H1 (cell line): ENCODE measurements around the gene GPR68. TPM values are rescaled to one million over a fixed set of nuclear protein-coding genes. Genes with fewer than 3 reads are reported as not detected.

ENCODE experiments used
- BACH1 ChIP-seq: IDR thresholded peaks from 2 replicates; pipeline ENCODE4 v1.6.1; 2012; ENCODE audit warnings: low read length, improper control_type of control experiment
- CHD1 ChIP-seq: IDR thresholded peaks from 2 replicates; pipeline ENCODE4 v1.6.1; 2012; ENCODE audit warnings: low read depth, low read length, improper control_type of control experiment
- CREB1 ChIP-seq: IDR thresholded peaks from 2 replicates; pipeline ENCODE4 v1.6.1; 2012; ENCODE audit warnings: inconsistent platforms
- EP300 ChIP-seq, 2 experiments: IDR thresholded peaks; 1 replicate in 1 of 2; 2 replicates in 1 of 2; pipeline ENCODE4 v1.6.1; 2011 to 2012; ENCODE audit warnings: low read depth in 2 of 2, low read length in 2 of 2, mild to moderate bottlenecking in 2 of 2, borderline replicate concordance in 1 of 2, inconsistent platforms in 1 of 2, moderate library complexity in 1 of 2
- GABPA ChIP-seq: IDR thresholded peaks from 2 replicates; pipeline ENCODE4 v1.6.1; 2011; ENCODE audit warnings: mild to moderate bottlenecking, low read length, moderate library complexity, borderline replicate concordance; ENCODE audit not compliant: insufficient read depth
- HDAC2 ChIP-seq, 2 experiments: fragments of 300-600 bp in 1 of 2; sonication (generic) in 1 of 2; IDR thresholded peaks; 2 replicates each; pipeline ENCODE4 v1.6.1; 2011 to 2012; ENCODE audit warnings: low read depth in 2 of 2, low read length in 2 of 2, mild to moderate bottlenecking in 2 of 2, moderate library complexity in 2 of 2, borderline replicate concordance in 1 of 2, inconsistent platforms in 1 of 2
- KDM1A ChIP-seq: fragments of 200-600, 300-600 bp; sonication (generic); IDR thresholded peaks from 2 replicates; pipeline ENCODE4 v1.7.1; 2016; ENCODE audit warnings: mild to moderate bottlenecking, low read length, borderline replicate concordance
- MAFK ChIP-seq: IDR thresholded peaks from 2 replicates; pipeline ENCODE4 v1.6.1; 2012; ENCODE audit warnings: low read depth, mild to moderate bottlenecking, improper control_type of control experiment, low read length
- NRF1 ChIP-seq: IDR thresholded peaks from 2 replicates; pipeline ENCODE4 v1.6.1; 2011; ENCODE audit warnings: mild to moderate bottlenecking, low read depth, low read length, improper control_type of control experiment
- POU5F1 ChIP-seq: IDR thresholded peaks from 2 replicates; pipeline ENCODE4 v1.6.1; 2011; ENCODE audit warnings: low read depth, mild to moderate bottlenecking, low read length, moderate library complexity
- SIRT6 ChIP-seq: IDR thresholded peaks from one replicate; pipeline ENCODE4 v1.7.1; 2012; ENCODE audit warnings: low read length, inconsistent platforms
- SIX5 ChIP-seq: IDR thresholded peaks from 2 replicates; pipeline ENCODE4 v1.6.1; 2011; ENCODE audit warnings: mild to moderate bottlenecking, low read depth, low read length
- SP4 ChIP-seq: IDR thresholded peaks from 2 replicates; pipeline ENCODE4 v1.6.1; 2012; ENCODE audit warnings: low read length, inconsistent platforms
- TAF7 ChIP-seq: optimal IDR thresholded peaks from 2 replicates; pipeline ENCODE3; 2011; ENCODE audit warnings: low read depth, mild to moderate bottlenecking, inconsistent platforms, low read length, moderate library complexity, borderline replicate concordance
- TCF12 ChIP-seq: IDR thresholded peaks from 2 replicates; pipeline ENCODE4 v1.6.1; 2011; ENCODE audit warnings: low read depth, mild to moderate bottlenecking, low read length
- TEAD4 ChIP-seq: IDR thresholded peaks from 2 replicates; pipeline ENCODE4 v1.6.1; 2012; ENCODE audit warnings: low read depth, low read length, inconsistent platforms, mixed read lengths
- YY1 ChIP-seq: IDR thresholded peaks from 2 replicates; pipeline ENCODE4 v1.6.1; 2011; ENCODE audit warnings: low read depth, mild to moderate bottlenecking, low read length
- polyA plus RNA-seq, 7 experiments: library from polyadenylated mRNA; depleted of rRNA in 3 of 7; stranded (reverse) in 5 of 7; unstranded in 2 of 7; fragments of >200 nt in 5 of 7; fragments of 200-250 nt in 2 of 7; gene quantifications; 1 replicate in 5 of 7; 2 replicates in 1 of 7; 4 replicates in 1 of 7; pipeline versions ENCODE4 v1.2.1 to v1.2.3, GENCODE V29; 2011 to 2013; ENCODE audit warnings: missing spikeins in 2 of 7, mixed read lengths in 2 of 7
- total RNA-seq: library from RNA; stranded (reverse); fragmentation: NEBNext Ultra II Directional; extraction: Animal tissue kit (Norgen Biotek cat#: 25700); gene quantifications from 2 replicates; pipeline ENCODE4 v1.2.1, GENCODE V29; 2021

GPR68 gene
- total and polyA plus RNA-seq, 2 of the 8 experiments (the other 6 are each of a cell fraction or from before 2014, with no cell fraction given) = 0.22 to 0.76 TPM

GRCh38 chr14:91252871-91253794 lies 8.6 kb upstream of the GPR68 start (continued):
- TF ChIP-seq SIRT6 = no peak
- TF ChIP-seq CHD1 = no peak
- TF ChIP-seq TEAD4 = no peak
- TF ChIP-seq KDM1A = no peak
- no peak for TF ChIP-seq TAF7
- peak; percentile 3; the same call in 1 of the 2 replicates for TF ChIP-seq BACH1
- no peak for TF ChIP-seq EP300 (IDR thresholded peaks at IDR 0.05; ENCODE audit: borderline replicate concordance in 1 of 2, low read depth in 2 of 2, low read length in 2 of 2)
- TF ChIP-seq YY1 = 0 out of 2 replicates have a peak, but pooled peaks have one; percentile 26
- TF ChIP-seq NRF1 = no peak
- no peak for TF ChIP-seq TCF12
- 0 out of 4 replicates have a peak, but pooled peaks of 1 of the 2 experiments have one; percentile 5 for TF ChIP-seq HDAC2 (IDR thresholded peaks at IDR 0.05; ENCODE audit: borderline replicate concordance in 1 of 2, low read depth in 2 of 2, low read length in 2 of 2)
- TF ChIP-seq MAFK = no peak
- no peak for TF ChIP-seq SP4
- no peak for TF ChIP-seq GABPA
- TF ChIP-seq CREB1 = no peak
- no peak for TF ChIP-seq SIX5
- no peak for TF ChIP-seq POU5F1
